Activated CD8-positive, alpha-beta memory T cell treated with anti-CD3 and anti-CD28 coated beads, Interleukin-2, amount 50 U/mL, for 24 hours (primary cell): ENCODE measurements around the gene KRIT1.
A peak's percentile ranks its signal among the peaks of the same experiment; 100 is the strongest.
"Not testable (repeated sequence)": the region's sequence is repeated elsewhere in the genome, so short reads cannot be mapped to it uniquely, and the experiment has no call there.

ENCODE experiments used
- DNase-seq: peaks from one replicate; pipeline ENCODE4 v3.0.0-alpha.2; 2020; ENCODE audit errors: extremely low read depth

KRIT1 gene

DNA sequence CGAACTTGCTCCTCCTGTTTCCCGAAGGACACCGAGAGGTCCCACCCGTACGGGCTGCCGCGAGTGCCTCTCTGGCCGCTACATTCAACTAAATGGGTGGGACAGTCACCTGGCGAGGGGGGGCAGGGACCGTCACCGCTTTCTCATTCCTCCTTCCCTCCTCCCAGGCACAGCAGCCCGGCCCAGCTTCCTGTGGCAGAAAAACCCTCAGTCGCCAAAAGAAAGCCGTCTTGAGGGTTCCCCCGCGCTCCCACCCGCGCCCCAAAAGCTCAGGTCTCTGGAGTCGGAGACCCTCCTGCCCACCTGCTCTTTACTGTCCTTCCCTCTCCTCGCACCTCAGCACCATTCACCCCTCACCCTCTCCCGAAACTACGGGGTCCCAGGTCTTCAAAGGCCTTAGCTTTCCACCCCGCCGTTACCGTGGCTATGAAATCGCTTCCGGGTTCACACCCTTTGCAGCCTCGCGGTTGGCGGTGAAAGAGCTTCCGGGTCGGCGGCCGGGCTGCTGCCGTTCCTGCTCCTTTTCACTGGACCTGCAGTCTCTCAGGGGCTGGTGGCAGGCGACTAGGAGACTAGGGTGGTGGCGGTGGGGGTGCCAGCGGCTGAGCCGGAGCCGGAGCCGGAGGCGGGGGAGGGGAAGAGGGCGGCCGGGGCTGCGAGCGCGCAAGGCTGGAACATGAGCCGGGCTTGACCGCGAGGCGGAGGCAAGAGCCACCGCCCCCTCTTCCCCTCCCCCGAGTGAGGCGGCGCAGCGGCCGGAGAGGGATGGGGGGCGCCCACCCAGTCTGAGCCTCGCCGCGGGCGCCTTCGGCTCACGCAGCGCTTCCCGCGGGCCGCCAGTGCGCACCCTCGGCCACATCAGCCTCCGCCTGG, at the start of gene KRIT1, which contains the start of gene ANKIB1:
Gene KRIT1 (minus strand): TSS at position 428 of the 873 bp plus-strand sequence. CDS start 3,779 bp downstream, outside the sequence.
Gene ANKIB1 (plus strand): TSS at position 488 of the 873 bp plus-strand sequence. CDS start 49,005 bp downstream, outside the sequence.
- DNase-seq = peak; percentile 71

DNA sequence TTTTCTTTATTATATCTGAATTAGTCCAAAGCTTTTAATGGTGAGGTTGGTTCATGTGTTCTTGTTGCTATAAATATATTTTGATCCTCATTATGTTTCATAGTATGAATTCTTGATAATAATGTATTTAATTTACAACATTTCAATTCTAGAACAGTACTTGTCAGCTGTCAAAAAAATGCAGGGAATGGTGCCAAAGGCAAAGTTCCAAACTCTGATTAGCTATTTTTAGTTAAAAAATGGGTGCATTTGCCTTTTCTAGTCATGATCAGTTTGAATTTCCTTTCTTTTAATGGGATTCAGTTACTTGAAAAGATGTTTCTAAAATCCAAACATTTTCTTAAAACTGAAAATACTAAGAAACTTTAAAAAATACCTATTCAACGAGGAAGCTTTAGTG, 49.7 kb upstream of the KRIT1 start:
- no peak for DNase-seq

DNA sequence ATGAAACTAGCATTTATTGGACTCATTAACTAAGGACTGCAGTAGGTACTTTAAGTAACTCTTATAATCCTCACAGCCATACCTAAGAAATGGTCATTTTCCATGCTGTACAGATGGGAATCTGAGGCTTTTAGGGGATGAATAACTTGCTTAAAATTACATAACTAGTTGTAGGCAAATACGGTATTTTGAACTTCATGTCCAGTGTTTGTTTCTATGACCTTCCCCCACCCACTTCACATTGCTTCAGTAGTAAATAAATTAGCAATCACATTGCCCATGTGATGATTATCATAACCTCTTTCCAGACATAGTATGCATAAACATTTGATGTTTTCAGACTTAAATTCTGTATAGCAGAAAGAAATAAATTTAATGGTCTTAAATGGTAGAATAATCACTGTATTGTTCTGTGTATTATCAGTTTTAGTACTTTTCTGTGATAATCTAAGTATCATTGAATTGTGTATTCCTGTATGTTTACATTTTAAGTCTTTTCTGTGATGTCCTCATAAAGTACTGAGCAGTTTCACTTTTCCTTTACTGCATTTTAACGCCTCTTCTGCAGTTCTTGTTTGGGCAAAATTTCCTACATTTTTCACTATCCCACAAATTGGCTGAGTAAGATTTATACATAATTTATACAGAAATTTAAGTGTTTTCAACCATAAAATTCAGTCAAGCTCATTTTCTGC, 48.3 kb upstream of the KRIT1 start:
- no peak for DNase-seq

DNA sequence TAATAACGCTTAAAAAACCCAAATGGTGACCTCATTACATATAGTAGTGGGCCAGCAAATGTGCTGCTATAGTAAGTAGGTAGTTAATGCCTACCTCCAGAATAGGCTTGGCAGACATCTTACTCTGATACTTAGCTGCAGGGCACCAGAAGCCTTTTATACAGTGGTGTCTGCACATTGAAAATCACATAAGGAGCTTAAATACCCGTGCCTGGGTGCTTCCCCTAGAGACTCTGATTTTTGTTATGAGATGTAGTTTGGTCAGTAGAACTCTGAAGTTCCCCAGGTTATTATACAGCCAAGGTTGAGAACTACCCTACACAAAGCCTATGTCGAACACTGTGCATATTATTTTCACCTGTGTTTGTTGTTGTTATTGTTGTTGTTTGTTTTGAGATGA, 47.3 kb upstream of the KRIT1 start:
- no peak for DNase-seq

DNA sequence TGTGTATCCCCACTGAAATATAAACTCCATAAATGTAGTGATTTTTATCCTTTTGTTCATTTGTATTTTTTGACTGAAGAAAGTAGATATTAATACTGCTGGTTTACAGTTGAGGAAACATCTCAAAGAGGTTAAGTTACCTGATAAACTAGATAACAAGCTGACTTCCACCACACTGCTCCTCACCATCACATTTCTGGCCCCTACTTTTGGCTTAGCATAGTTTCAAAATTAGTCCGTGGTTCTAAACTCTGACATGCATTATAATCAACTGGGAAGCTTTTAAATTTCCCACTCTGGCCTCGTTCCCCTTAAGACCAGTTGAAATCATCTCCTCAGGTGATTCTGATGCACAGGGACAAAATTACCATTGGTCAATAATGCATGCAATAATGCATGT, 43.6 kb upstream of the KRIT1 start:
- DNase-seq = no peak

DNA sequence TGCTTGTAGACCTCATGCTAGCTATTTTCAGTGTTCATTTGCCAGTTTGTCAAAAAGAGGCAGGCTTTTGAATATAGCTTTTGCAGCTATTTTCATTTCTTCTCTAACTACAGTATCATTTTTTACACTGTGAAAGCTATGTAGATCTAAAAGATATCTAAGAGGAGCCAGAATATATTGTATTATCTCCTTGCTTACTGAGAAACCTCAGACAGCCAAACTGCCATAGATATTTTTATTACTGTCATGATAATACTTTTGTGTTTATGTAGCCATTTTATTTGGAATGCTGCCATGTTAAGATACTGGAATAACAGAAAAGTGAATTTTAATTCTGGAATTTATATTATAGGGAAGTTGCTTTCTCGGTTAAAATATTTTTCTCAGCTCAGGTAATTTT, 37.2 kb upstream of the KRIT1 start:
- DNase-seq = no peak

DNA sequence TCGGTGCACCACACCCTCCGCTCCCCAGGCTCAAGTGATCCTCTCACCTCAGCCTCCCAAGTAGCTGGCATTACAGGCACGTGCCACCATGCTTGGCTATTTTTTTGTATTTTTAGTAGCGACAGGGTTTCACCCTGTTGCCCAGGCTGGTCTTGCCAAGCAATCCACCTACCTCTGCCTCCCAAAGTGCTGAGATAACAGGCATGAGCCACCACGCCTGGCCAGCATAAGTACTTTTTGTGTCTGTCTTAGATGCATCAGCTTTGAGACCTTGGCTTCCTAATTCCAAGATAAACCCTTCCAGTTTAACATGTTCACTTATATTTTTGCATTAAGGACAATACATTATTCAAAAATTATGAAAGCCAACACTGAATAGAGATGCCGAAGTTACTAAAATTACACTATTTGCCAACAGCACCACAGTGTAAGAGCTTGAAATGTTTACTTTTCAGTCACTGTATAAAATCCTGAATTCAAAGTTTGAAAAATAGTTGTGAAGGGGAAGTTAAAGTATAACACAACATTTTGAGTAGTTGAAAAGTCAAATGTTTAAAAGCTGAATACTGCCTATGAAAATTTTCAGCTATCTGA, 36.6 kb upstream of the KRIT1 start:
- DNase-seq = no peak

DNA sequence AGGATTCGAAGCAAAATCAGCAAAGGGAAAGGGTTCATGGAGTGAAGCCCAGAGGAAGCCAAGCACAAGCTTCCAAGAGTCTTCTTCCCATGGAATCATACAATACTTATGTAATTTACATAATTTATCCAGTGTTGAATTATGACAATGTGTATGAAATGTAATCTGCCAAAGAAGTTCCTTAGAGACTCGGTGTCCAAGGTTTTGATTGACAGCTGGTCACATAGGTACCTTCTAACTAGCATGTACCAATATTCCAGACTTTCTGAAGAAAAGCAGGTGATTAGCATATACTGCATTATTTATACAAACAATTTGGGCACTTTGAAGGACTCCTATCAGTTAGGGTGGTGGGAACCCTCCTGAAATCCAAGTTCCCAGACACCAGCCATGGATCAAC, 35.3 kb upstream of the KRIT1 start:
- DNase-seq = no peak

DNA sequence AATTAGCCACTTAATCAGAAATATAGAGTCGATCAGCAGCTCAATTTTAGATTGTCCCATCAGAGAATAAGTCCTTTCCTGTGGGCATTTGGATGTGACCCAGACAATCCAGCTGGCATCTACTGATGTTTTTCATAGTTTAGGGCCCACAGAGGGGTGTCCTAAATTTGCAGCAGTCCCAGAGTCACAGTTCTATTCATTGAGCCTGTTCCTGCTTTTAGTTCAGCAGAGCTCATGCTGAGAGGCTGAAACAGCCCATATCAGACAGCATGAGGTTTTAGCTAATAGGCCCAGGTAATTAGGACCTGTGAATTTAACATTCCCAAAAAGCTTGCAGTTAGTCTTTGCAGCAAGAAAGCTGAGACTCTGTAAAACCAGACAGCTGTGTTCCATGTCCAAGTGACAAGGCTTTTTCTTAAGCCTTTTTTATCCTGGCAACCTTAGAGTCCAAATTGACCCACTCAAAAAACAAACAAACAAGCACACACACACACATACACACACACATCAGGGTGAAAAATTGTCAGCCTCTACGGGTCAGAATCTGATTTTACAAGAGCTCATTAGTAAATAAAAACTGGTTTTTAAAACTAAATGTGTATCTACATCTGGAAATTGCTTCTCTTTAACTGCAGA, 33.8 kb upstream of the KRIT1 start:
- no peak for DNase-seq

DNA sequence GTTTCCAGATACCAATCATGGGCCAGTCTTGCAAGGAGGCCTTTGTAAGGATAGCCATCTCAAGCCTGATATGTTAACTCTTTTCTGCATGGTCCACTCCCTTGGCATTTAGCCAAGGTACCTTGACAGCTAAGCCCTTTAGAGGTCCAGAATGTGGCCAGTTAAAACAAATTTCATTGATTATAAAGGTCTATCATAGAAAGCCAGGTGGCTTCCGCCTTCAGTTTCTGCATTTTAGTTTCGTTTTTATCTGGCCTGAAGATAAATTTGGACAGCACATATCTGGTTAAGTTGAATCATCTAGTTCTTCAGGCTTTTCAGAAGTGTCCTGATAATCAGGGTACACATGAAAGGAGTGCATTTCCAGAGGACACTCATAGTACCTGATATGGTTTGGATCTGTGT, 30.7 kb upstream of the KRIT1 start:
- no peak for DNase-seq

DNA sequence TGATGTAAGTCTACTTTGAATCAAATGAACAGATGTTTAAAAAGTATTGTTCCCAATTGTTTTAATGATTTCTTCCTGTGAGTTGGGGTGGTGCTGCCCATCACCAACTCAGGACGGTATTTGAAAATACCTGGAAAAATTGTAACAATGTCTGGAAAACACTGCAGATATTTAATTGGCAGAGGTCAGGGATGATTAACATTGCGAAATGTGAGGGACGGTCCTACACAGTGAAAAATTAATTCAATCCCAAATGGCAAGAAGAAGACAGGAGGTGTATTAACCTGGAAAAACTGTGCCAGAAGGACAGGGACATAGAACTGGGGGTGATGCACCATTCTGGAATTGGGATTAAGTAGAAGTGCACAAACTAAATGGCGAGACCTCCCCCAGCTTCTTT, 29.6 kb upstream of the KRIT1 start:
- DNase-seq = no peak

DNA sequence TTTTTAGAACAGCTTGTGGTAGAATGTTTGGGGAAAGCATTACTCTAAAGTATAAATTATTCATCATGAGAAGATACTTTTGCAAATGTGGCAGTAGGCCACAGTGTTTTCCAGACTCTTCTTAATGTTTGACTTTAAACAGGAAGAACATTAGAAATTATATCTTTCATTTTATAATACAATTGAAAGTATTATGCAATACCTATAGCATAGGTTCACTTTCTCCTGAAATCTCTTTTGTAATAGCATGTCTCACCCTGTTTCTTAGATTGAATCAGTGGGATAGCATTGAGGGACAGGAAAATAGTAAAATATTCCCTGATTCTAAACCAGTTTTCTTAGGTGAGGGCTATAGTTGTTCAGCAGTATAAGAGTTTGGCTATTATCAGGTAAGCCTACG, 23.2 kb upstream of the KRIT1 start:
- no peak for DNase-seq

DNA sequence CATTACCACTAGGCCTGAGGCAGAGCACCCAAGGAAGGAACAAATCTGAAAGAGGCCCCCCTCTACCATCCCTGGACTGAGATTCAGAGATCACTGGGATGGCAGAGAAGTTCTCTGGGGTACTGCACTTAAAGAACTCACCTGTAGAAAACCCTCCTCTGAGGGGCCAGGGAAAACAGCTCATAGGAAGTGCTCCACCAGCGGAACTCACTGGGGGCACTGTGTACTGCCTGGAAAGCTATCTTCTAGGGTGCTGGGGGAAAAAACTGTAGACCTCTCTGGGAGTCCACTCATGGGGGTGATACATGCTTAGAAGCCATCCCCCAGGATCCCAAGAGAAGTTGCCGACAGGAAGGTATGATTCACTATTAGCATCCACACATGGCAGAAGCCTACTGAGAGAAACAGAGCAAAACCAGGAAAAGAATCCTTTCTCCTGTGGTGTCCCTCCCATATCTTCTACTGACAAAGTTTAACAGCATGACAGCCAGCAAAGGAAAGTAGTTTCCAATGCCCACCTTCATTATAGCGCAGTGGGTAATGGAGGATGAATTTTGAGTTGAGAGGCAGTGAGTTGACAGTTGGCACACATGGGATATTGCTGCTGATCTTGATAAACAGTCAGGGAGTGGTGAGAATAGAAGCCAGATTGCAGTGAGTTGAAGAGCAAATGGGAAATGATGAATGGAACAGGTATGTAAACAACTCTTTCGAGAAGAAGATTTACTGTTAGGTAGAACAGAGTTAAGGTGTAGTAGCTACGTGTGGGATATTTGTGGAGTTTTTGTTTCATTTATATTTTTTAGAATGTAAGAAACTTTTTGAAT, 20.9 kb upstream of the KRIT1 start:
- no peak for DNase-seq

DNA sequence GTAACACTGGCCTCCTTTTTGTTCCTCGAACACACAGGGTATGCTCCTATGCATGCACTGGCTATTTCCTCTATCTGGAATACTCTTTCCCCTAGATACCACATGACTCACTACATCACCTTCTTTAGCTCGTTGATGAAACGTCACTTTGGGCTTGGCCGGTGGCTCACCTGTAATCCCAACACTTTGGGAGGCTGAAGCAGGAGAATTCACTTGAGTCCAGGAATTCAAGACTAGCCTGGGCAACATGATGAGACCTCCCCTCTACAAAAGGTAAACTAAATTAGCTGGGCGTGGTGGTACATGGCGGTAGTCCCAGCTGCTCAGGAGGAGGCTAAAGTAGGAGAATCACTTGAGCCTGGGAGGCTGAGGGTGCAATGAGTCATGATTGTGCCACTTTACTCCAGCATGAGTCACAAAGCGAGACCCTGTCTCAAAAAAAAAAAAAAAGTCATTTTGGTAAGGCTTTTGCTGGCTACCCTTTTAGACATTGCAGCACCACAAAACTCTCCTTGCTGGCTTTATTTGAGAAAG, 14.6 kb upstream of the KRIT1 start:
- DNase-seq = no peak

DNA sequence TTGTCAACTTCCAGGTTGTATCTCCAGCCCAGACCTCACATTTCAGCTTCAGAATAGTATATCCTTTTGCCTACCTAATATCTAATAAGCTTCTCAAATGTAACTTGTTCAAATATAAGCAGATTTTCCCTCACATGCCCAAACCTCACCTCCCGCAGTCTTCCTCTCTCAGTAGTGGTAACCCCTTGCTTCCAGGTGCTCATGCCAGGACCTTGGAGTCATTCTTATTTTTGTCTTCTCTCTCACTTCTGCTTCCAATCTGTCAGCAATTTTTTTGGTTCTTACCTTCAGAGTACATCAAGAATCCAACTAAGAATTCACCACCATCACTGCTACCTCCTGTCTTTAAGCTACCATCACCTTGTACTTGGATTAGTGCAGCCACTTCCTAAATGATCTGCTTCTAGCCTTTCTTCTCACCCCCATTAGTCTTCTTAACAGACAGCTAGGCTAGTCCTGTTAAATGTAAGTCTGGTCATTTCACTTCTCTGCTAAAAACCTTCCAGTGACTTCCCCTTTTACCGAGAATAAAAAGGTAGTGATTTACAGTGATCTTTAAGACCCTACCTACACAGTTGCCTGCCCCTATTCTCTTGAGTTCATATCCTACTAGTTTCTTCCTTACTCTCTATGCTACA, 14.0 kb upstream of the KRIT1 start:
- DNase-seq = no peak

DNA sequence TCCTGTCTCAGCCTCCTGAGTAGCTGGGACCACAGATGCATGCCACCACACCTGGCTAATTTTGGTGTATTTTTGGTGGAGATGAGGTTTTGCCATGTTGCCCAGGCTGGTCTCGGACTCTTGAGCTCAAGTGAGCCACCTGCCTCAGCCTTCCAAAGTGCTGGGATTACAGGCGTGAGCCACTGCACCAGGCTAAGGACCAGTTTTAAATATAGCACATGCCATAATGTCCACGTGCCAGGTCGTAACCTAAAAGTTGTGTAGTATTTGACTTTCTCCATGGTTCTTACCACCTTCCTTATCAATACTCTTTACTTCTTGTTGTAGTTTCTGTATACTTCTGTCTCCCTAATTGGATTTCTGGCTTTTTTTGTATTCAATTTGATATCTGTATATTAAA, 13.3 kb upstream of the KRIT1 start:
- no peak for DNase-seq

DNA sequence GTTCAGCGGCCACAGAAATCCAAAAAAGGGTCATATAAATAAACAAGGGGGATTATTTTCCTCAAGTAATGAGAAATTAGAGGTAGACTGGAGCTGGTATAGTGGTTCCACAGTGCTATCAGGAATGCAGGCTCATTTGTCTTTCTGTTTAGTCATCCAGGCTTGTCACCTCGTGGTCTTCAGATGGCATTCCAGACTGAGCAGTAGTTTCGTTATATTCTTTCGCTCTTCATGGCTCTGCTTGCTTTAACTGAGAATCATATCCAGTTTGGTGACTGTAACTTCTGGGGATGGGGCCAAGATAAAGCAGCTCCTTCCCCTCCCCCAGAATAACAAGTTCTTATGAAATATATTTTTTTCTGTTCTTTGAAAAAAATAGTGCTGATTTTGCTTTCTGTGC, 9.6 kb upstream of the KRIT1 start:
- DNase-seq = no peak

DNA sequence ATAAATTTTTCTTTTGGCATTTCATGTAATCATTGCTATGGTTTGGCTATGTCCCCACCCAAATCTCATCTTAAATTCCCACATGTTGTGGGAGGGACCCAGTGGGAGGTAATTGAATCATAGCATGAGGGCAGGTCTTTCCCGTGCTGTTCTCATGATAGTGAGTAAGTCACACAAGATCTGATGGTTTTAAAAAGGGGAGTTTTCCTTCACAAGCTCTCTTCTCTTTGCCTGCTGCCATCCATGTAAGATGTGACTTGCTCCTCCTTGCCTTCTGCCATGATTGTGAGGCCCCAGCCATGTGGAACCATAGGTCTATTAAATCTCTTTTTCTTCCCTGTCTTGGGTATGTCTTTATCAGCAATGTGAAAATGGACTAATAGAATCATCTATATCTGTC, 9.1 kb upstream of the KRIT1 start:
- DNase-seq = not testable (repeated sequence)

DNA sequence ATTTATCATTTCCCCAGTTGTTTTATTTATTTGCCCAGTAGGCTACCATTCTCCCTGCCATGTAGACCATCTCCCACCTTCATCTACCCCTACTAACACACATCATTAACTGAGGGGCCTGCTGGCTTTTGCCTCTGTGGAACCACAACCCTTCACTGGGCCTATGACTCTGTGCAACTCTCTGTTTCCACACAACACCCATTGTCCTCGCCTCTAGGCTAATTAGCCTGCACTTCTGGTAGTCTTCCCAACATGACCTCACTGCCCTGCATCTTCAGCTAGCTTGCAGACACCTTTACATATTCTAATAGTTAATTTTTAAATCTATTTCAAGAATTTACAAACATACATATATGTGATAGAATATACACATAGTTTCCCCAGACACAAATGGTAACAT, 7.5 kb upstream of the KRIT1 start:
- DNase-seq = no peak

DNA sequence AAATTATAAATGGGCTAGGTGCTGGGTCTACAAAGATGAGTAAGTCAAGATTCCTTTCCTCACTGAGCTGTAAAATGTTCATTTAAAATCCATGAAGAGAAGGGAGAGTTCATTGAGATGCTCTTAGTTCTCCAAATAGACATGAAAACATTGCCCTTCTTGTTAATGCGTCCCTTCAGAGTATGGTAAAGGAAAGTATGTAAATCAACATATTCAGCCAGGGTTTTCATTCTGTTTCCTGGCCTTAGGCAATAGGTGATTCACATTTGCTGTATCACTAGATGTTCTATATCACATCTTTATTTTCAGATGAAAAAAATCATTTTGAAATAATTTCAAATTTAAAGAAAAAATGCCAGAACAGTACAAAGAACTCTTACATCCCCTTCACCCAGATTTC, 5.5 kb upstream of the KRIT1 start:
- no peak for DNase-seq

DNA sequence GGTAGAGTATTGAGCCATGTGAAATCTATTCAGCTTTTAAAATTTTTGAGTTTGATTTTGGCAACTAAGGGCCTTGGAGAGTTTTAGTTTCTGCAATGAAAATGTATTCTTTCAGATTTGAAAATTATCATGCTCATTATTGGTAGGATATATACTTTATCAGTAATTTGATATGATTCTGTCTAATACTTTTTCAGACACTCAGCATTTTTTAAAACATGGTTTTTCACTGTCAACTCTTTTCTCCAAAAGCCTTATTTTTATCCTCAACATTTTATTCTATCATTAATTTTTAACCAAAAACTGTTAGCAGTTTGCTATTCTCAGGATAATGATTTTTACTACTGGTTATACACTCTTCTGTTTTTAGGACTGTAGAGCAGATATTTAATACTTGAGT, 4.9 kb upstream of the KRIT1 start:
- no peak for DNase-seq
